Spinal cord (tissue), 10 donors: ENCODE results near the gene MAML2. TPM values are rescaled to one million over a fixed set of nuclear protein-coding genes. Genes with fewer than 3 reads are reported as not detected.

ENCODE experiments used
- DNase-seq, 6 donors: peaks; one replicate each; pipeline versions ENCODE4 v3.0.0 to v3.0.0-alpha.2; 2013 to 2015; ENCODE audit warnings: low spot score in 6 of 6, low read depth in 4 of 6
- H3K27ac ChIP-seq: one replicate; pipeline ENCODE4 v1.5.1; 2013; ENCODE audit warnings: low read depth, low read length, control low read depth
- H3K27me3 ChIP-seq: one replicate; pipeline ENCODE4 v1.6.1; 2013; ENCODE audit warnings: low read length; ENCODE audit not compliant: control insufficient read depth, insufficient read depth
- H3K36me3 ChIP-seq: one replicate; pipeline ENCODE4 v1.6.1; 2013; ENCODE audit warnings: low read length; ENCODE audit not compliant: control insufficient read depth, insufficient read depth
- H3K4me1 ChIP-seq: one replicate; pipeline ENCODE4 v1.6.1; 2013; ENCODE audit warnings: low read length; ENCODE audit not compliant: control insufficient read depth, insufficient read depth
- H3K4me3 ChIP-seq: one replicate; pipeline ENCODE4 v1.5.1; 2013; ENCODE audit warnings: low read depth, low read length, control low read depth
- H3K9me3 ChIP-seq: one replicate; pipeline ENCODE4 v1.6.1; 2013; ENCODE audit warnings: low read length; ENCODE audit not compliant: control insufficient read depth, insufficient read depth
- WGBS: methylation state at CpG from one replicate; pipeline ENCODE4 v1.1.5; 2013; ENCODE audit warnings: missing lambda C conversion rate; ENCODE audit not compliant: insufficient coverage; 5-methylcytosine and 5-hydroxymethylcytosine counted together
- polyA plus RNA-seq, 2 donors: library from polyadenylated mRNA; unstranded; fragments of 120-200 nt; gene quantifications; one replicate each; pipeline ENCODE4 v1.2.1, GENCODE V29; 2013; ENCODE audit not compliant: insufficient read length in 2 of 2
- total RNA-seq, 2 donors: library from RNA; depleted of rRNA in 1 of 2; stranded (reverse); fragments of 120-200 nt in 1 of 2; fragments of >200 nt in 1 of 2; gene quantifications; one replicate each; pipeline versions ENCODE4 v1.2.3 to v1.2.4, GENCODE V29; 2013 to 2014
- donor health status: healthy.

MAML2 gene
- total and polyA plus RNA-seq, 4 donors: 16.7 to 25.5 (median 18.7) TPM

GRCh38 chr11:96314326-96315020, 28.5 kb downstream of the MAML2 start:
- Histone ChIP-seq H3K4me1 (peaks cover 19% of the 10 kb centered on the region), H3K27ac (peak overlapping the region; percentile 57), H3K9me3 (no peaks in the 10 kb centered on the region), H3K4me3 (no peak overlapping the region), H3K27me3 (no peaks in the 10 kb centered on the region), H3K36me3 (no peaks in the 10 kb centered on the region)
- 40% methylated on average over 1 of the region's 4 CpGs for WGBS
- DNase-seq: no peak

- Histone ChIP-seq H3K36me3 (no peaks in the 10 kb centered on the region), H3K4me1 (peaks cover 19% of the 10 kb centered on the region), H3K27me3 (no peaks in the 10 kb centered on the region), H3K27ac (no peak overlapping the region), H3K4me3 (no peak overlapping the region), H3K9me3 (no peaks in the 10 kb centered on the region)
- no peak for DNase-seq
- 55% methylated on average over 6 of the region's 6 CpGs for WGBS
These were observed 29.8 kb downstream of the MAML2 start for GRCh38 chr11:96313163-96313562.

- H3K27ac ChIP-seq: peak overlapping the region; percentile 48
- H3K4me3 ChIP-seq: no peak overlapping the region
- 83% methylated on average over 1 of the region's 2 CpGs for WGBS
- H3K36me3 ChIP-seq: no peaks in the 10 kb centered on the region
- H3K27me3 ChIP-seq: no peaks in the 10 kb centered on the region
- peaks cover 18% of the 10 kb centered on the region for H3K4me1 ChIP-seq
- DNase-seq: peak in 1 of 6 donors; percentile 37
- H3K9me3 ChIP-seq: no peaks in the 10 kb centered on the region
These were observed 31.9 kb downstream of the MAML2 start for GRCh38 chr11:96311120-96311568.

GRCh38 chr11:96310236-96310635, 32.8 kb downstream of the MAML2 start:
- no peak for DNase-seq
- Histone ChIP-seq H3K27ac (no peak overlapping the region), H3K27me3 (no peaks in the 10 kb centered on the region), H3K9me3 (no peaks in the 10 kb centered on the region), H3K4me3 (no peak overlapping the region), H3K4me1 (peaks cover 18% of the 10 kb centered on the region), H3K36me3 (no peaks in the 10 kb centered on the region)
- WGBS: no CpG with 5 or more reads among the region's 1 CpG

GRCh38 chr11:96309643-96310017, 33.4 kb downstream of the MAML2 start:
- Histone ChIP-seq H3K36me3 (no peaks in the 10 kb centered on the region), H3K9me3 (no peaks in the 10 kb centered on the region), H3K27me3 (no peaks in the 10 kb centered on the region), H3K4me1 (peaks cover 16% of the 10 kb centered on the region), H3K4me3 (no peak overlapping the region), H3K27ac (no peak overlapping the region)
- no CpG with 5 or more reads among the region's 5 CpGs for WGBS
- no peak for DNase-seq

- WGBS: no CpG with 5 or more reads among the region's 2 CpGs
- Histone ChIP-seq H3K27me3 (no peaks in the 10 kb centered on the region), H3K4me3 (no peak overlapping the region), H3K36me3 (no peaks in the 10 kb centered on the region), H3K27ac (no peak overlapping the region), H3K9me3 (no peaks in the 10 kb centered on the region), H3K4me1 (peaks cover 13% of the 10 kb centered on the region)
- no peak for DNase-seq
These were observed 33.9 kb downstream of the MAML2 start for GRCh38 chr11:96309016-96309642.

GRCh38 chr11:96307776-96308140, 35.2 kb downstream of the MAML2 start:
- H3K4me3 ChIP-seq: peak overlapping the region; percentile 14
- peaks cover 14% of the 10 kb centered on the region for H3K4me1 ChIP-seq
- no peaks in the 10 kb centered on the region for H3K27me3 ChIP-seq
- WGBS: no CpG with 5 or more reads among the region's 3 CpGs
- peak in 2 of 6 donors; percentile 72 to 74 for DNase-seq
- no peaks in the 10 kb centered on the region for H3K36me3 ChIP-seq
- H3K27ac ChIP-seq: peak overlapping the region; percentile 97
- H3K9me3 ChIP-seq: no peaks in the 10 kb centered on the region

- Histone ChIP-seq H3K4me1 (peaks cover 17% of the 10 kb centered on the region), H3K9me3 (no peaks in the 10 kb centered on the region), H3K36me3 (no peaks in the 10 kb centered on the region), H3K27ac (peak overlapping the region; percentile 97), H3K4me3 (peak overlapping the region; percentile 14), H3K27me3 (no peaks in the 10 kb centered on the region)
- peak; percentile 67 to 95 (median 80) for DNase-seq
- WGBS: 0% methylated on average over 5 of the region's 10 CpGs
These were observed 35.8 kb downstream of the MAML2 start for GRCh38 chr11:96306933-96307775.

- Histone ChIP-seq H3K36me3 (no peaks in the 10 kb centered on the region), H3K27me3 (no peaks in the 10 kb centered on the region), H3K4me1 (peaks cover 13% of the 10 kb centered on the region), H3K27ac (peak overlapping the region; percentile 97), H3K4me3 (peak overlapping the region; percentile 14), H3K9me3 (no peaks in the 10 kb centered on the region)
- WGBS: no CpG with 5 or more reads among the region's 3 CpGs
- DNase-seq: no peak
These were observed 36.4 kb downstream of the MAML2 start for GRCh38 chr11:96306600-96306932.
